Hippocampal formation (tissue), 2 donors: ENCODE data around the gene CMSS1.
"Not testable (repeated sequence)": the region's sequence is repeated elsewhere in the genome, so short reads cannot be mapped to it uniquely, and the experiment has no call there.

Experiments
- DNase-seq, 2 donors: peaks; one replicate each; lab custom pipeline; 2025; lab: John Stamatoyannopoulos, UW

The CMSS1 gene

GRCh38 chr3:100081986-100082692 lies 264.5 kb downstream of the CMSS1 start:
- no peak for DNase-seq

DNA sequence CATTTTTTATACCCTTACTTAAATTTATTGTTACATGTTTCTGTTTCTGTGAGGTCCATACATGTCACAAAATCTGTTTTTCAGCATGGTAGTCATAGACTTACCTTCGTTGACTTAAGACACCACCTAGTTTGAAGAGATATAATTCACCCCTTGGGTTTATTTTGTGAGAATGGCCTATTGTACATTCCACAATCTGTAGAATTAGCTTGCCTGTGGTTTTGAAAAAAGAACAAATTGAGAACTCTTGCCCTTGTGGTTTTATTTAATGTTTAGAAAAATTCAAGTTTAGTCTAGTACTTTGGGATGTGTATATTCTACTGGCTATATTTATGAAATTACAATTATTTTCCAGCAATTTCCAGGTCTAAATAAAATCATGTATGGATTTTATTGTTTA lies 265.1 kb downstream of the CMSS1 start:
- DNase-seq: no peak

DNA sequence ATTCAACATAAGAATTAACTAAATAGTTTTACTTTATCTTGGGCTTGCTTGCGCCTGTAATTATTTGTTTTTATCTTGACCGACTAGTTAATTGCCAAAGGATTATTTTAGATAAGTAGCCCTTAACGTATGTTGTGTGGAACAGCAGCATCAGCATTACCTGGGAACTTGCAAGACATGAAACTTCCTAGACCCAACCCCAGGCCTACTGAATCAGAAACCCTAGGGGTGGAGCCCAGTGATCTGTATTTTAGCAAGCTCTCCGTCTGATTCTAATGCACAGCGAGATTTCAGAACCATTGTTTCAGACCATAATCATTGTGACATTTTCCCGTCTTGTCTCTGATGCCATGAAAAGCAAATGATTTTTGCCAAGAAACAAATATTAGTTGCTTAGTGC lies 265.5 kb downstream of the CMSS1 start:
- no peak for DNase-seq

- DNase-seq: no peak
Observed at GRCh38 chr3:100084100-100084806, 266.6 kb downstream of the CMSS1 start.

GRCh38 chr3:100086401-100086800 lies 268.7 kb downstream of the CMSS1 start:
- DNase-seq: no peak

- no peak for DNase-seq
Observed at GRCh38 chr3:100087198-100087597, 269.5 kb downstream of the CMSS1 start.

DNA sequence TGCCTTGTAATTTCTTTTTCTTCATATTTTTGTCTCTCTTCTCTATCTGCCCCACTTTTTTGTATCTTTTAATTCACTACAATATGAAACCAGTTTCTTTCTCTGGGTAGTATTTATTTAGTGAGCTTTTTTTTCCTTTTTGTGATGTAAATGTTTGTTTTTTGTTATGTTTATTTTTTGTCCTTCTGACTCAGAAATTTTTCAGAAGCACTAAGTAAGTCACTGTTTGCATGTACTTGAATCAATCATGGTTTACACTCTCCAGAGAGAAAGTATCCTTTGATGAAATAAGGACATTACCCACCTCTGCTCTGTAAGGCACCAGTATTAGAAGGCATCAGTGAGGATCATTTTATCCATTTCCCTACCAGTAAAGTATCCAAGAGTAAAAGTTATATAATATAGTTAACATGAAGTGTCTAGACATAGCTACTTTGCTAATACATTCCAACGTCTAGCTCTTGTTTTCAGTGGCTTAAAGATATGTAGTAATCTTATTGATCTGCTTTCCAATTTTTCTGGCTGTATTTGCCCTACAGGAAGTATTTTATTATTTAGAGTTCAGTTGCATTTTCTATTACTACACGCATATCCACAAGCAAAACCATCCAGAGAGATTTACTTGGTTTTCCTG lies 271.2 kb downstream of the CMSS1 start:
- no peak for DNase-seq

DNA sequence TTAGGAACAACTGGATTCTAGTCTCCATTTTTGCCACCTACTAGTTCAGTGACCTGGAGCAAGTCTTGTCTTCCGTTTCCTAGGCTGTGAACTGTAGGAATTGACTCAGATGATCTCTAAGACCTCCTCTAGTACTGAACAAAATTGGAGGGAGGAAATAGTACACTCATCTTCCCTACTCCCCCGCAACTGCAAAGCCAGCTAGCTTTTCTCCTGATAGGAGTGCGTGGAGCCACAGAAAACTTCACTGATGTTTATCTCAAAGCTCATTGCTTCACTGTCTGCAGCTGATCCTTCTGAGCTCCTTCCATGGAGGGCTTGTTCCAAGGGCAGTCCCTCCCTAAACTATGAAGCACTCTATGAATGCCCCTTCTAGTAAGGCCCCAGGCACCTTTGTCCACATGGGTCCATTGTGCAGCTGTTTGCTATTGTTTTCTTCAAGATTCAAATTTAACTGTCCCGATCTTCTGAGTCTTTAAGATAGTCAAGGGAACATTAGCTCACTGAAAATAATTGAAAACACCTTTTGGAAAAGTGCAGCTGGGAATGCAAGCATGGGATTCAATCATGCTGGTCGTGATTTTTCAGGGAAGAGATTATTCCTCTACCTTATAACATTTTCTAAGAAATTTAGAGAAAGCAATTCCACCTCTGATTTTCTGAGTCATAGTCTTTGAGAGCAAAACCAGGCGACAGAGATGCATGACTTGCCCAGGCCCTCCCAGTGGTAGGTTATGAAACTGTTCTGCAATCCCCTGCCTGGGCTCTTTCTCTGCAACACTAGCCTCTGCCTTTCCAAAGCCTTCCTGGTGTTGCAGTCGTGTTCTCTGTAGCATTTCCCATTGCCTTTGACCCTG lies 272.4 kb downstream of the CMSS1 start:
- no peak for DNase-seq

- no peak for DNase-seq
Observed at GRCh38 chr3:100090669-100091005, 273.0 kb downstream of the CMSS1 start.

DNA sequence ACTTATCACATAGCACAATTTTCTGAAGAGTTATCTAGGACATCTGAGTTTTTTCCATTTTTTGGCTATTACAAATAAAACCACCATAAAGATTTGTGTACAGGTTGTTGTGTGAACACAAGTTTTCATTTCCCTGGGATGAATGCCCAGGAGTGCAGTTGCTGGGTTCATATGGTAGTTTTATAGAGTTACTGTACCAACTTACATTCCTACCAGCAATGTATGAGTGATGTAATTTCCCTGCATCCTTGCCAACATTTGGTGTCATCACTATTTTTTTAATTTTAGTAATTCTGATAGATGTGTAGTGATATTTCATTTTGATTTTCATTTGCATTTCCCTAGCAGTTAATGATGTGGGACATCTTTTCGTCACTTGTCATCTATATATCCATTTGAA lies 276.2 kb downstream of the CMSS1 start:
- no peak for DNase-seq

DNA sequence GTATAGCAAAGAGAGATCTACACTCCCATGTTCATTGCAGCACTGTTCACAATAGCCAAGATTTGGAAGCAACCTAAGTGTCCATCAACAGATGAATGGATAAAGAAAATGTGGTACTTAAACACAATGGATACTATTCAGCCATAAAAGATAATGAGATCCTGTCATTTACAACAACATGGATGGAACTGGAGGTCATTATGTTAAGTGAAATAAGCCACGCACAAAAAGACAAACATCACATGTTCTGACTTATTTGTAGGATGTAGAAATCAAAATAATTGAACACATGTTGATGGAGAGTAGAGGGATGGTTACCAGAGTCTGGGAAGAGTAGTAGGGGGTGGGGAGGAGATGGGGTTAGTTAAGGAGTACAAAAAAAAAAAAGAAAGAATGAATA lies 278.6 kb downstream of the CMSS1 start:
- DNase-seq: not testable (repeated sequence)

DNA sequence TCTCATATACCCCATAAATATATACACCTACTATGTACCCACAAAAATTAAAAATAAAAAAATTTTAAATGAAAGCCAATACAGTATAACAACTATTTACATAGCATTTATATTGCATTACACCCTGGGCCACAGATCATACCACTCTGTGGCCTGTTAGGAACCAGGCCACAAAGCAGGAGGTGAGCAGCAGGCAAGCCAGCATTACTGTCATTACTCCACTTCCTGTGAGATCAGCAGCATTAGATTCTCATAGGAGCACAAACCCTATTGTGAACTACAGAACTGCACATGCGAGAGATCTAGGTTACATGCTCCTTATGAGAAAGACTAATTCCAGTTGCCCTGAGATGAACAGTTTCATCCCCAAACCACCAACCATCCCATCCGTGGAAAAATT lies 279.2 kb downstream of the CMSS1 start:
- DNase-seq: no peak

GRCh38 chr3:100097919-100098783 lies 280.5 kb downstream of the CMSS1 start:
- no peak for DNase-seq

DNA sequence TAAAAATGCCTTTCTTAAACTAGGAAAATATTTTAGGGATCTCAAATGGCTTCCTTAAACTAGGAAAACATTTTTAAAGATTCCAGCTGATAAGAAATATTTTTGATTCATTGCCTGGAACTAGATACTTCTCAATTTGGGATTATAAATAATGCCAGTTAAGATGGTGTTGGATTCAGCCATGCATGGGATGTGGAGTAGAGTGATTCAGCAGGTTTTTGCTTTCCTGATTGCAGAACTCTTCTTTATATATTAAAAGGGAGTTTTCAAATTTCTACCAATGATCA lies 281.1 kb downstream of the CMSS1 start:
- no peak for DNase-seq

DNA sequence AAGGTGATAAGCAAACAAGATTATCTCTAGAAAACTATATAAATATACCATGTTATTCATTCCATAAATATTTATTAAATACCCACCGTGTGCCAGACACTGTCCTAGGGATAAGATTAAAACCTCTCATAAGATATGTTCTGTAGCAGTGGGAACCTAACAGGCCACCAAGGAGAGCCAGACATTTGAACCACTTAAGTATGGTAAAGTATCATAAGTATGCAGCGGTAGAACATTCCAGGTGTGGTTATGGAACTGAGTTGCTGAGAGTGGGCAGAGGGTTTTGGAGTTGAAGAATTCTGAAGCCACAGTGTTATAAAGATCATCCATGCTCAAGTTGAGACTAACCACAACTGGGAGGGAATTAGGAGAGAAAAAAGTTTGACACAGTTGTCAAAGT lies 282.0 kb downstream of the CMSS1 start:
- DNase-seq: no peak

GRCh38 chr3:100100425-100100824 lies 282.8 kb downstream of the CMSS1 start:
- DNase-seq: no peak

GRCh38 chr3:100102757-100103156 lies 285.1 kb downstream of the CMSS1 start:
- no peak for DNase-seq

DNA sequence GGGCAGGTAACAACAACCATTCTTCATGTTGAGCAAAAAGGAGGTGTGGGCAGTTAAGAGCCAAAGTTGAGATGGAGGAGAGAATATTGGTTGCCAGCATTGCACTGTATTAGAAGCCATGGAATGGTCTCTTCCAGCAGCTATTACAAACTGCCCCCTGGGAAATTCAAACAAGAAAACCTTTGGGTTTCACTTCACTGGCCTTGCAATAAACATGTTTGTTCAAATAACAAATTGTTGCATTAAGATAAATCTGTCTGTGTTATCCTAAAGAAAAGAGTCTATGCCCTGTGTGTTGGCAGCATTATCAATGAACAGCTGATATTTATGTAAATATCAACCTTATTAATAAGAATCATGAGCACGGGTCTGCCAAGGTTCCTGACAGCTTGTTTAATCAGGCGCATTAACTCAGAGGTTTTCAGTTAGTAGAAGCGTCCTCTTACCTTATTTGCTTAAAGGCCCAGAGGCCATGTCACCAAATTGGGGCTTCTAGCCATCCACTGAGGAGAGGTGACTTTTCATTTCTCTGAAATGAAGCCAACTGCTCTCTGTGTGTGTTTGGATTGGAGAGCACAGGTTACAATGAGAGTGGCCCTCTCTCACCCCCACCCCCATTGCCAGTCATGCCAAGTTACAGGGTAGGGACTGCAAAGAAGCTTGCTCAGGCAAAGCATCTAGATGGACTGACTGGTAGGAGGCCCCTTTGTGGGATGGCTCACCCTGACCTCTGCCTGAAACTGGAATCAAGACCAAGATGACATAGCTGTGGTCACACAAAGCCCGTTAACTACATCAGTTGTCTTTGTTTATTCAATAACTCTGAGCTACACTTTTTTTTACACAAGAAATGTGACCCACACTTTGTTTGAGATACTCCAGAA lies 286.1 kb downstream of the CMSS1 start:
- no peak for DNase-seq

DNA sequence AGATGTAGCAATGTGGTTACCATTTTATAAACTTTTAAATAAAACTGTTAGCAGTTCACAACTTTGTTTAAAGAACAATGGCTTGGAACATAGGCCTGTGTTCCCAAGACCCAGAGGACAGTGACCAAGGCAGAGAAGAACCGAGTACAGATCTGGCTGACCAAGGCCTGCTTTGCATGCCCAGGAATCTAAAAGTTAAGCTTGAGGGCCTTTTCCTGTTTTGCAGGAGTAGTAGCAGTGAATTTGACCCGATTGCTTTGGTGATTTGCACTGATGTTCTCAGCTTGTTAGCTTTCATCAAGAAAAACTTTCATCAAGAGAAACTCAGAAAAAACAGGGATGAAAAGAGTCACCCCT lies 286.8 kb downstream of the CMSS1 start:
- no peak for DNase-seq

DNA sequence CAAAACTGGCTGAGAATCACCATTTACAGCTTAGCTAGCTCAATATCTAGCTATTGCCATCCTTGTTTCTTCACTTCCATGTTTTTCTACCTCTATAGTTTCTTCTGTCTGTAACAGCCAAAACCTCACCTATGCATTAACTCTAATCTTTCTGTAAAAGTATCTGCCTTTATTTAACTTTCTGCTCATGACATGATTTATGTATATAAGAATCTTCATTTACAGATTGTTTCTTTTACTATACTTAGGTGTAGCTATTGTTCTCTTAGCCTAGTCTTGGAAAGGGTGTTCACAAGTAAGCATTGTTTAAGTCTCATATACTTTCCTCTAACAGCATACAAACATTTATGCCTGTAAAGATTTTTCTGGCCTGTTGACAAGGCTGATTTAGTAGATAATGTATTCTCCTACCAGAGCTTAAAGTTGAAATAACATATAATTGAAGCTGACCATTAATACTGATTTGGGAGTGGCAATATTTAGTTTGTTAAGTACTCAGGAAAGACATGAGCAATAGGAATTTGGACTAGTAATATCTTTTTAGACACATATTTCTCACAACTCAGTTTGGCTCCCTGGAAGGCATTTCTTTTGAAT lies 287.3 kb downstream of the CMSS1 start:
- no peak for DNase-seq
